HG02938 (cell line): ENCODE data around the gene RPN1.
A peak's percentile ranks its signal among the peaks of the same experiment; 100 is the strongest.
"Not testable (repeated sequence)": the region's sequence is repeated elsewhere in the genome, so short reads cannot be mapped to it uniquely, and the experiment has no call there.

ENCODE experiments used
- ATAC-seq: cut with Tn5 transposase; IDR thresholded peaks from one replicate; pipeline ENCODE4 v1.9.1; 2021; ENCODE audit warnings: mild to moderate bottlenecking, moderate library complexity; ENCODE audit not compliant: unreplicated experiment

Gene RPN1

DNA sequence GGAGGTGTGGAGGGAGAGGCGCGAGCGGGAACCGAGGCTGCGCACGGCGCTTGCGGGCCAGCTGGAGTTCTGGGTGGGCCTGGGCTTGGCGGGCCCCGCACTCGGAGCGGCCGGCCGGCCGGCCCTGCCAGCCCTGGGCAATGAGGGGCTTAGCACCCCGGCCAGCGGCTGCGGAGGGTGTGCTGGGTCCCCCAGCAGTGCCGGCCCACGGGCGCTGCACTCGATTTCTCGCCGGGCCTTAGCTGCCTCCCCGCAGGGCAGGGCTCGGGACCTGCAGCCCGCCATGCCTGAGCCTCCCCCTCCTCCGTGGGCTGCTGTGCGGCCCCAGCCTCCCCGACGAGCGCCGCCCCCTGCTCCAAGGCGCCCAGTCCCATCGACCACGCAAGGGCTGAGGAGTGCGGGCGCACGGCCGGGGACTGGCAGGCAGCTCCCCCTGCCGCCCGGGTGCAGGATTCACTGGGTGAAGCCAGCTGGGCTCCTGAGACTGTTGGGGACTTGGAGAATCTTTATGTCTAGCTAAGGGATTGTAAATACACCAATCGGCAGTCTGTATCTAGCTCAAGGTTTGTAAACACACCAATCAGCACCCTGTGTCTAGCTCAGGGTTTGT lies 2.9 kb upstream of the RPN1 start:
- ATAC-seq, result not testable (repeated sequence)

DNA sequence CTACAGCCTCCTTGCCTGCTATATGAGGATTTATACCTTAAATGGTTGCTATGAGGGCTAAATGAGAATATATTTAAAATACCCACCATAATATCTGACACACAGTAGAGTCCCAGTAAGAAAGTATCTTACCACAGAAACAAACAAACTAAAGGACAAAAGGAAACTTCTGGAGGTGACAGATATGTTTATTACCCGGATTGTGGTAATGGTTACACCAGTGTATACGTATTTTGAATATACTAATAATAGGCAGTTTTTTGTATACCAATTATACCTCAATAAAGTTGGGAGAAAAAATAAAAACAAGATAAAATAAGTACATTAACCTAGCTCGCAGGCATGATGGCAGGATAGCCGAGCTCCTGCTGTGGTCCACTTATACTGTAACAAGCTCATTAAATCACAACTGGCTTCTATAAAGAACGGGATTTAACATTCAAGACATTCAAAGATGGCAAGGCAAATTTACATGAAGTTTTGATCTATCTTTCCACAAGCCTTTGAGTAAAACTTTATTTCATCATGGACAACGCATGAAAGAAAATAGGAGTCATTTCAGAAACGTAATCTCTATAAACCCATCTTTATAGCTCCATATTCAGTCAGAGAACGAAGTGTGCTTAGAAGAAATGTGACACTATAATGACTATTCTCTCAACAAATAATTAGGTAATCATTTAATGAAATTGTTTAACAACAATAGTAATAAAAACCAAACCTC lies 1.5 kb downstream of the RPN1 start:
- ATAC-seq, result no peak

DNA sequence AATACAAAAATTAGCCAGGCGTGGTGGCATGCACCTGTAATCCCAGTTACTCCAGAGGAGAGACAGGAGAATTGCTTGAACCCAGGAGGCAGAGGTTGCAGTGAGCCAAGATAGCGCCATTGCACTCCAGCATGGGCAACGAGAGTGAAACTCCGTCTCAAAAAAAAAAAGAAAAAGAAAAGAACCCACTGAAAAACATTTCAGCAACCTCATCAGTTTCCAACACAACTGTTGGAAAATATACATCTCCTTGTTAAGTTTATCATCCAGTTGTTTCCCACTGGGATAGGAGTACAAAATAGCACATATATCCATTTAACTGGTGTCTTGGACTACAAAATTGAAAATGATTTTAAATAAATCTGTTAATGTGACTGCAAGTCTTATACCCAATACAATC lies 2.2 kb downstream of the RPN1 start:
- no peak for ATAC-seq

DNA sequence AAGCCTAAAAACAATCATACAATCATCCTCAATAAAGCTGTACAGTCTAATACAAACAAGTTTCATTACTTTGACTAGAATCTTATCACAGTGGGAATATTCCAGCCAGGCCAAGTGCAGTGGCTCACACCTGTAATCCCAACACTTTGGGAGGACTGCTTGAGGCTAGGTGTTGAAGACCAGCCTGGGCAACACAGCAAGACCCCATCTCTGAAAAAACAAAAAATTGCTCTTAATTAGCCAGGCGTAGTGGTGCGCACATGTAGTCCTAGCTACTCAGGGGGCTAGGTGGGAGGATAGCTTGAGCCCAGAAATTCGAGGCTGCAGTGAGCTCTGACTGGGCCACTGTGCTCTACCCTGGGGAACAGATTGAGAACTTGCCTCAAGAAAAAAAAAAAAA lies 3.3 kb downstream of the RPN1 start:
- no peak for ATAC-seq

DNA sequence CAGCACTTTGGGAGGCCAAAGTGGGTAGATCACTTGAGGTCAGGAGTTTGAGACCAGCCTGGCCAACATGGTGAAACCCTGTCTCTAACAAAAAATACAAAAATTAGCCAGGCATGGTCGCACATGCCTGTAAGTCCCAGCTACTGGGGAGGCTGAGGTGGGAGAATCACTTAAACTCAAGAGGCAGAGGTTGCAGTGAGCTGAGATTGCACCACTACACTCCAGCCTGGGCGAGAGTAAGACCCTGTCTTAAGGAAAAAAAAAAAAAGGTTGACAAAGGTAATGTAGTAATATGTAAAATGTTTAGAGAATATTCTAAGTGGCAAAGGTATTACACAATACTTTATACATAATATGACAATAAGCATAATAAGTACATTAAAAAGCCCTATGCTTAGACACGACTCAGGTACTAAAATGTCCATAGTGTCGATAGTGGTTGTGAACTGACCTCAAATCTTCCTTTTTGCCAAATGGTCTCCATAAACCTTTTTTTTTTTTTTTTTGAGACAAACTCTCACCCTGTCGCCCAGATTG lies 16.5 kb downstream of the RPN1 start:
- ATAC-seq, result no peak

DNA sequence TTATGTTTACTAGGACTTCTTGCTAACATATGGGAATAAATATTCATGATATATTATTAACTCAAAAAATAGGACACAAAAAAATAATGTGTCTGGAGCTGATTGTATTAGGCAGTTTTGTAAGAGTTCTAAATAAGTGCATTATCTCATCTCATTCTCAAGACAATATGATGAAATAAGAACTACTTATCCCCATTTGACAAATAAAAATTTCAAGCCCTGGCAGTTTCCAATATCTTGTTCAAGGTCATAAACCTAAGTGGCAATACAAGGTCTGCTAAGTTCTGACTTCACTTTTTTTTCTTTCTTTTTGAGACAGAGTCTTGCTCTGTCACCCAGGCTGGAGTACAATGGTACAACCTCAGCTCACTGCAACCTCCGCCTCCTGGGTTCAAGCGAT lies 18.3 kb downstream of the RPN1 start:
- no peak for ATAC-seq

DNA sequence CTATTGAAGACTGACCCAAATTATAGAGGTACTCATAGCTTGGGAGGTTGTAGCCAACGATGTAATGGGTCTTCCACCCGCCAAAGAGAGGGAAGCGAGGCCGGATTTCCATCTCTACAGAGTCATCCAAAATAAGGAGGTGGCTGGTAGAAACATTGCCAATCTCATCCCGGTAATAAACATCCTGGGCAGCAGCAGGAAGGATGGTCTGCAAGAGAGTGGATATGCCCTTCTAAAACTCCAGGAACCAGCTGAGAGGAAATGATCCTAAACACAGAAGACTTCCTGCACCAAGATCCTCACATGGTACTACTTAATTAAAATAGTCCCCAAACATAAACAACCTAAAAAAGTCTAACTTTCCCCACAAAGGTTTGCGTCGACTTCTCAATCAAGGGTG lies 20.7 kb downstream of the RPN1 start:
- no peak for ATAC-seq

DNA sequence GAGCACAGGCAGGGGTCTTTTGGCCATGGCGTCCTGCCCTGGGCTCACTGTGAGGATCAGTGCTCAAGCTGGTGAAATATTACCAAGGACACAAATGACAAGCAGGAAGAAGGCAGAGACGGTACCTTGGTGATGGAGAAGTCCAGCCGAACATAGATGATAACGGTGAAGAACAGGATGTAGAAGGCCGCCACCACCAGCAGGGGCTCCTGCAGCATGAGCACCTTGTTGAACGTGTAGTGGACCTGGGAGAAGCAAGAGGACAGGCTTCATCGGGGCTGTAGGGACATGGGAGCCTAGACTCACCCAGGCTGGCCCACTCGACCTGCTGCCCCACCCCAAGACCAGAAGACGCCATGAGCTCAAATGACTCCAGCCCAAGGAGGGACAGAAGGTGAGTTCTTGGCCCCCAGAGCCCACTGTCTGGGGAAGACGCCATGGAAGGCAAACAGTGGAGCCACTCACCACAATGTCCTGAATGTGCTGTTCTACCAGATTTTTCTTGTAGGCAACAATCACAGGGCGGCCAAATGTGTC lies 25.1 kb downstream of the RPN1 start:
- no peak for ATAC-seq

DNA sequence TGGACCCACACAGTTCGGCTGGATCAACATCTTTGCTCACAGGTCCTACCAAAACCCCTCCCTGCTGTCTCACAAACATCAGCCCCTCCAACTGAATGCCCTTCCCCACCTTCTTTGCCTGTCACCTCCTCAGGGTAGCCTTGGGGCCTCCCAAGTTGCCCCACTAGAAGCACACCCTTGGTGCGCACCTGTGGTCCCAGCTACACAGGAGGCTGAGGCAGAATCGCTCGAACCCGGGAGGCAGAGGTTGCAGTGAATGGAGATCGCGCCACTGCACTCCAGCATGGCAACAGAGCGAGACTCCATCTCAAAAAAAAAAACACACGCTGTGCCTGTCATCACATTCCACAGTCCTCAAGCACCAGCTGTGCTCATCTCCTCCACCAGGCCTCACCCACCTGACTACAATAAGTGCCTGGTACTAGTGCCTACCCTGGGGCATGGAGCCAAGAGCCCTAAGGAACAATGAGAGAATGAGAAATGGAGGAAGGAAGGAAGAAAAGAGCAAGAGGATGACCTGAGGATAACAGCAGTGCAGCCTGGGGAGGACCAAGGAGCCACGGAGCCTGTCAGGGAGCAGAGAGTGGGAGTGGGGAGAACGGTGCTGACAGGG lies 26.0 kb downstream of the RPN1 start:
- no peak for ATAC-seq

DNA sequence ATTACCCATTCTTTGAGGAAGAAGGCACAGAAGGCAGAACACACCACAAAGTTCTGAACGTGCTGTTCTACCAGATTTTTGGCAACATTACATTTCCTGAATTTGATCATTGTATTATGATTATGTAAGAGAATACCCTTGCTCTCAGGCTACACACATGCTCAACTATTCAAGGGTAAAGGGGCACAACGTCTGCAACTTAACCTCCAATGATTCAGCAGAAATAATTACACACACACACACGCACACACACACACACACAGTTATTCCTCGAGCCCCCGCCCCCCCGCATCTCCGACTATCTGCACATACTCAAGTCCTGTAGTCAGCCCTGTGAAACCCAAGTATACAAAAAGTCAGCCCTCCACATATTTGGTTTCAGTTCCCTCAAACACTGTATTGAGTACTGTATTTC lies 26.8 kb downstream of the RPN1 start:
- ATAC-seq, result no peak

DNA sequence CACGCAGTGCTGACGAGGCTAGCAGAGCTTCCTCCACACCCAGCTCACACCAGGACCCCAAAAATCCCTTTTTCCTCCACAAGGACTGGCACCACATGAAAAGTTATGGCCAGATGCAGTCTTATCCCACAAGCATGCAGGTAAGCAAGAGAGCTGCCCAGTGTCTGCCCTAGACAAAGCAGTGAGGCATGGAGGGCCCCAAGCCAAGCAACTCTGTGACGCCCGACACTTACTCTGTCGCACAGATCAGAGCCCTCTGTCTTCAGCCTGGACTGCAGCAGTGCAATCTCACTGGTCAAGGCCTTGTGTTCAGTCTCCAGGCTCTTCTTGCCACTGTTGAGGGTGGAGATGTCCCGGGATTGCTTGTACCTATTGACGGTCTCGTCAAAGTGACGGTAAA lies 28.7 kb downstream of the RPN1 start:
- no peak for ATAC-seq

DNA sequence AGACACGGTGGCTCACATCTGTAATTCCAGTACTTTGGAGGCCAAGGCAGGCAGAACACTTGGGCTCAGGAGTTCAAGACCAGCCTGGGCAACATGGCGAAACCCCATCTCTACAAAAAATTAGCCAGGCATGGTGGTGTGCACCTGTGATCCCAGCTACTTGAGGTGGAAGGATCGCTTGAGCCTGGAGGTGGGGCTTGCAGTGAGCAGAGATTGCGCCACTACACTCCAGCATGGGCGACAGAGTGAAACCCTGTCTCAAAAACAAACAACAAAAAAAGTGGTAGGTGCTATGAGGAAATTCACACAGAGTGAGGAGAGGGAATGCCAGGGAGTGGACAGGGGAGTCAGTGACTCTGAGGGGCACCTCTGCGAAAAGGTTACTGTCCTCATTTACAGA lies 29.4 kb downstream of the RPN1 start:
- no peak for ATAC-seq

DNA sequence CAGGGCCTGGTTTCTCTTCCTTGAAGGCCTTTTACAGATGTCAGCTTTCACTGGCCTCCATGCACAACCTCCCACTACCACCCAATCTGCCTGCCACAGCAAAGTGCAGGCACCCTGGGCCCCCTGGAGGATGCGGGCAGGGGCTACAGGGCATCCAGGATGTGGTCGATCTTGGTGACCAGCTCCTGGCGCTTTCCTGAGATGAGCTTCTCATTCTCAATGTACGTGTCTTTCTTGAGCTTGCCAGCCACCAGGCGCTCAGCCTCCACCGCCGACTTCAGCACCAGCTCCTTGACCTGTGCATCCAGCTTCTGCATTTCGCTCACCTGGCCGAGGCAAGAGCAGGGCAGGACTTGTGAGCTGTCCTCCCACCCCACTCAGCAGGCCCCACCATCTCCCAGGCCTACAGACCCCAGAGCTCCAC lies 30.3 kb downstream of the RPN1 start:
- ATAC-seq, result no peak

DNA sequence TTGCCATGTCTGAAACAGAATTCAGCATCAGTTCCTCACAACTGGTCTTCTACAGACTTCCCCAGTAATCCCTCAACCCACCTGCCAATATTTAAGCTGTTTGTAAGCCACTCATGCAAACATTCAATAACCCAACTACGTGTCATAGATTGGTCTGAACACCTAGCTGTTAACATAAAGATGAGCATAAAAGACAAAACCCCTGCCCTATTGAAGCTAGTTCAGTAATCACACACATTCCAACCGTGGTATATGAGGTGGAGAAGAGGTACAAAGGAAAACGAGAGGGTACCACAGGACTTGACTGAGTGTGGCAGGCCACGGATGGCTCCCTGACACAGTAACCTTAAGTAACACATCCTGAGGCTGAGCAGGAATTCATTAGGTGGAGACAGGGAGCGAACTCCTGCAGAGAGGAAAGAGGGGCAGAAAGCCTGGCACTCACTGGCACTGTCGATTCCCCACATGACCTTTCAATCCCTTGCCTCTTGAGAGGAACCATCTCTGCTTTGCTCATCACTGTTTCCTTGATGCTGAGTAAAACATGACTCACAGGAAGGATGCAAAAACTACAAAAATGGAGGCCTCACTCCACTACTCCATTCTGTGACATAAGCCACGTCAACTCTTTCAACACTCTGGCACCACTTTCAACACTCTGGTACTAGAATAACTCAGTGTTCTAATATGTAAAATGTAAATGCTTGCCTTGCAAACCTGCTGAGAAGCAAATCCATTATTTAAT lies 31.3 kb downstream of the RPN1 start:
- ATAC-seq, result no peak

DNA sequence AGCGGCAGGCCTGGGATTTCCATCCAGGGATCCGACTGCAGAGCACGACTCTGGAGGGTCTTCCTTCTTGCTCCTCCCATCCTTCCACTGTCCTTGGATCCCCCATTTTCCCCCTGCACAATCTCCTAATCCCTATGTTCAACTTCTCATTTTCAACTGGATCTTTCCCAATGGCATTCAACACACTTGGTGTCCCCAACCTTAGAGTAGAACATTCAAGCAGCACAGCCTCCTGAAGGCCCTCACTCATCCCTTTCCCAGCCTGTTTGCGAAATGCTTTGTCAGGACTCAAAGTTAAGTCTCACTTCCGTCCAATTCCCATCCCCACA lies 32.3 kb downstream of the RPN1 start:
- ATAC-seq, result no peak

DNA sequence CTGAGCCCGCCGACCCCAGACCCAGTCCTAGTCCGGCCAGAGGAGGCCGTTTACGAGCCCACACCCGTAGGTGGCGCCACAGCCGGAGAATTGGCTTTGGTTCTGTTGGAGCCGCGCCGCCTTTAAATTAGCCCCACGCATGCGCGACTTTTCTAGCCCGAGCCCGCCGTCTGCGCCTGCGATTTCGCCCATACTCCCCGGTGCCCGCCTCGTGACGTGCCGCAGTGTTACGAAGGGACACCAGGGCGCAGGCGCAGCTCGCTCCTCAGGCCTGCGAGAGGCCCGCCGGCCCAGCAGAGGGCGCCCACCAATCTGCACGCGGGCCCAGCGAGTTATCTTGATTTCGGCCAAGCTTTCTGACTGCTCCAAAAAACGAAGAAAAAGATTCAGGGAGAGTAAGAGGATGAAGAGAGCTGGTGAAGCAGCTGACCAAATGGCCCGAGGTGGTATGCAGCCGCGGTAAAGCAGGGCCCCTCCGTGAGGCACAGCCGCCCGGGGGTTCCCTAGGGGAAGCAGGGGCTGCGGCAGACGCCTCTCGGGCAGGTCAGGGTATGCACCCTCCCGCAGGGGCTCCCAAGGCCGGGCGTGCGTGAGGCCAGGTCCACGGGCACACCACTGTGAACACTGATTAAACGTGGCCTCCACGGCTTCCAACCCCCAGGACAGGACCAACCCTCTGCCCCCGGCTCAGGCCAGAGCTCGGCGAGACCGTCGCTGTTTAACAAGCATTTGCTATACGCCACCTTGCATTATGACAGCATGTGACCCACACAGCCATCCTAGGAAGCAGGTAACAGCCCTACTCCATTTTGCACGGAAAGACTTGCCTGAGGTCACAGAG lies 32.8 kb downstream of the RPN1 start:
- peak; percentile 86 for ATAC-seq

DNA sequence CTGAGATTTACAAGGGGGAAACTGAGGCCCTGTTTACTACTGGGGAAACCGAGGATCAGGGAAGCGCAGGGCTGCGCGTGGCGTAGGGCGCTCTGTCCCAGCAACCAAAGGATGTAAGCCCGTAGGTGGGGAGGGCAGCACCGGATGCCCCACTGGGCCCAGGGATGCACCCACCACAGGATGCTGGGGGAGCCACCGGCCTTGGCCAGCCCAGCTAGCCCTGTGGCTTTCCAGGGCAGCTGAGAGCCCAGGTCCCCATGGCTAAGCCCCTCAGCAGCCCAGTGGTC lies 33.4 kb downstream of the RPN1 start:
- ATAC-seq, result no peak

DNA sequence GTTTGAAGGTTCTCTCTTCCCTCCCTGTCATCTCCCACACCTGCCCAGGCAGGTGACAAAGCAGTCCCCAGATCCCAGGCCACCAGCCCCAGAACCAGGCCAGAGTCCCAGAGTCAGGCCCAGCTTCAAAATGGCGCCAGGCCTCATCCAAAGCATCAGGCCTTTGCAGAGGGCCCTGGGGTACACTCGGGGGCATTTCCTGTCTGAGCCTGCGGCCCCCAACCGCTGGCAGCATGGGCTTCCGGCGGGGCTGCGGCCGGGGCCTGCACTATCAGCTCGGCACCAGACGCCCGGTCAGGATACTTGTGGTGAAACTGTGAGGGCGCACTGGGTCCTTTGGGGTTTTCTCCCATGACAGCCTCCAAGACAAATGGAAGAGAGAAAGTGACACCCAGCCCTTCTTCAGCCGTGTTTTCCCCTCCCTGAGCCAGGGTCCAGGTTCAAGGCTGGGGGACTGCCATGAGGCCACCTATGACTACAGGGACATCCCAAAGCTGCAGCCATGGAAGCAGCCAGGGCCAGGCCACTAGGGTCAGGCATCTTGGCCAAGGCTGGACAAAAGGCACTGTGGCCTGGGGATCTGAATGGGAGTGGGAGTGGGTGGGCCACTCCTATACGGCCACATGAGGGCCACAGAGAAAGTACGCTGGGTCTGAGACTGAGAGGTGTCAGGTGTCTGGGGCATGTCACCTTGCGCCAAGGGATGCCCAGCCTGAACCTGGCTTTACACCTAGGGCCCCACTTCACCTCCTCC lies 33.9 kb downstream of the RPN1 start:
- ATAC-seq, result no peak

DNA sequence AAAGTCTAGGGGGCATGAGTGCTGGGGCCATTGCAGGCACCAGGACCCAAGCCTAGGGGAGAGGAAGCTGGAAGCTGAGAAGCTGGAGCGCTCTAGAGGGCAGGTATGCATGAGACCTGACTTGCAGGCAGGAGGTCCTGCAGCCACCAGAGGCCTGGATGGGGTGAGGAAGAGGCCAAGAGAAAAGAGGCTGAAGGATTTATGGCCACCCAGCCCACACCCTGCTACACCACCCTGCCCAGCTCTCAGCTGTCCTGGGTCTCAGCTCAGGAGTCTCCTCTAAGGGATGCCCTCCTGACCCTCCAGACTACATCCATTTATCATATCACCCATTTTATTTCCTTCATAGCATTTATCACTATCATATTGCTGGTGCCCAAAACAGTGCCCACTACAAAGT lies 36.5 kb downstream of the RPN1 start:
- no peak for ATAC-seq
